Thyroid gland (tissue), 4 donors: Measurements from ENCODE around the gene WASF2. TPM values are rescaled to one million over a fixed set of nuclear protein-coding genes. Genes with fewer than 3 reads are reported as not detected.

ENCODE experiments used
- DNase-seq, 2 donors: peaks; one replicate each; pipeline ENCODE4 v3.0.0-alpha.2; 2019
- H3K27ac ChIP-seq, 3 donors: fragments of 200-600 bp; sonication (generic); 1 replicate in 2 of 3; 2 replicates in 1 of 3; pipeline ENCODE4 v1.5.1; 2016 to 2019; ENCODE audit warnings: mild to moderate bottlenecking in 1 of 3, moderate library complexity in 1 of 3
- H3K27me3 ChIP-seq: fragments of 200-600 bp; sonication (generic); one replicate; pipeline ENCODE4 v1.5.1; 2019
- H3K36me3 ChIP-seq, 2 donors: fragments of 200-600 bp; sonication (generic); one replicate each; pipeline ENCODE4 v1.5.1; 2016 to 2019
- H3K4me1 ChIP-seq, 2 donors: fragments of 200-600 bp; sonication (generic); one replicate each; pipeline ENCODE4 v1.5.1; 2017 to 2019
- H3K4me3 ChIP-seq, 3 donors: fragments of 200-600 bp; sonication (generic); replicated peaks in 1 of 3; 1 replicate in 2 of 3; 2 replicates in 1 of 3; pipeline ENCODE4 v1.5.1; 2016; ENCODE audit warnings: mild to moderate bottlenecking in 1 of 3
- H3K9me3 ChIP-seq: fragments of 200-600 bp; sonication (generic); one replicate; pipeline ENCODE4 v1.5.1; 2017
- POLR2A ChIP-seq, 2 donors: fragments of 450-650 bp; IDR thresholded peaks; one replicate each; pipeline ENCODE4 v1.6.1; 2017; ENCODE audit warnings: antibody characterized with exemption in 2 of 2, mild to moderate bottlenecking in 2 of 2, moderate library complexity in 1 of 2
- WGBS, 2 donors: methylation state at CpG; one replicate each; pipeline ENCODE4 v1.1.5; 2017; 5-methylcytosine and 5-hydroxymethylcytosine counted together
- intact Hi-C: fragments of 100-400 bp; cut with DNase I; formaldehyde crosslinking; loops from one replicate; pipeline ENCODE4 v1.15.1; 2023
- total RNA-seq, 4 donors: library from RNA; depleted of rRNA; stranded (reverse); fragments of >200 nt; gene quantifications; one replicate each; pipeline ENCODE4 v1.2.3, GENCODE V29; 2016
- TF ChIP-seq, protein P1 (sequence below), 6 experiments: fragments of 200-600 bp in 3 of 6; fragments of 450-650 bp in 3 of 6; sonication (generic) in 3 of 6; IDR thresholded peaks; one replicate each; pipeline ENCODE4 v1.5.1; 2016 to 2019; ENCODE audit warnings: antibody characterized with exemption in 6 of 6, mild to moderate bottlenecking in 2 of 6, inconsistent platforms in 1 of 6, moderate library complexity in 1 of 6

The WASF2 gene
- total RNA-seq, 4 donors from 2014 or later: 38.3 to 47.7 (median 46.7) TPM

DNA sequence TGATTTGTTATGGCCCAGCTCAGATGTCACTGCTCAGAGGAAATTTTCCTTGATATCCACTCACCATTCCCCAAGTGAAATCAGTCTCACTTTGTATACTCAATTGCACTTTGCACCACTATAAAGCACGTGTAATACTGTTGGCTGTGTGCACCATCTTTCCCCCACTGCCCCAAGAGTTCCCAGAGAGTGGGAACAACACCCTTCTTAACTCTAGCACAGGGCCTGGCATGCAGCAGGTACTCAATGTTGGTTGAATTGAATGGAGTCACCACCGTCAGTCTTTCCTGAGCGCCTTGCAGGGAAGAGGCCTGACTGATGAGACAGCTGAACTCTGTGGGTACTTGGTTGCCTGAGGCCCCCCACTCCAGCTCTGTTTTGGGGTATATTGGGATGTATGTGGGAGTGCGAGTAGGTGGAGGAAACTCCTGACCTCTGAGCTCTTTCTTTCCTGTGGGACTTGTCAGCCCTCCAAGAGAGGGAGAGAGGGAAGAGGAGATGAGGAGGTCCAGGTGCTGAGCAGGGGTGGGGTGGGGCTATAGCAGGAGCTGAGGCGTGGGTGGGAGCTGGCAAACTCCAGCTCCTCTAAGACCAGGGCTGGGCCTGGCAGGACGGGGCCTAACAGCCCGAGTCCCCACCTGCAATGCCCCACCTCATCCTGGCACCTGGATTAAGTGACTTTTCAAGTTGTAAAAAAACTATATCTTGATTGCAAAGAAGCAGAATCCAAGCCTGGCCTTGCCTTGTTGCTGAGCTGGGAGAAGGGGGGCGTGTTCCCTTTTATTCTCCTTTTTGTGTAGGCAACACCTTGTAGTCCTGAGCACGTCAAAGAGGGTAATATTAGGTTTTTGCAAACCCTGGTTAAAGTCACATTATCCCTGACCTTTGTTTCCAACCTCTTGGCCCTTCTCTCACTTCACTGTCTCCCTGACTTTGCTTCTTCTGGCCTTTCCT lies 19.4 kb upstream of the WASF2 start:
- 57 to 59% methylated on average over 9 of the region's 9 CpGs for WGBS, 2 donors
- no peak for TF ChIP-seq POLR2A (IDR thresholded peaks at IDR 0.05)
- TF ChIP-seq, protein P1, sequence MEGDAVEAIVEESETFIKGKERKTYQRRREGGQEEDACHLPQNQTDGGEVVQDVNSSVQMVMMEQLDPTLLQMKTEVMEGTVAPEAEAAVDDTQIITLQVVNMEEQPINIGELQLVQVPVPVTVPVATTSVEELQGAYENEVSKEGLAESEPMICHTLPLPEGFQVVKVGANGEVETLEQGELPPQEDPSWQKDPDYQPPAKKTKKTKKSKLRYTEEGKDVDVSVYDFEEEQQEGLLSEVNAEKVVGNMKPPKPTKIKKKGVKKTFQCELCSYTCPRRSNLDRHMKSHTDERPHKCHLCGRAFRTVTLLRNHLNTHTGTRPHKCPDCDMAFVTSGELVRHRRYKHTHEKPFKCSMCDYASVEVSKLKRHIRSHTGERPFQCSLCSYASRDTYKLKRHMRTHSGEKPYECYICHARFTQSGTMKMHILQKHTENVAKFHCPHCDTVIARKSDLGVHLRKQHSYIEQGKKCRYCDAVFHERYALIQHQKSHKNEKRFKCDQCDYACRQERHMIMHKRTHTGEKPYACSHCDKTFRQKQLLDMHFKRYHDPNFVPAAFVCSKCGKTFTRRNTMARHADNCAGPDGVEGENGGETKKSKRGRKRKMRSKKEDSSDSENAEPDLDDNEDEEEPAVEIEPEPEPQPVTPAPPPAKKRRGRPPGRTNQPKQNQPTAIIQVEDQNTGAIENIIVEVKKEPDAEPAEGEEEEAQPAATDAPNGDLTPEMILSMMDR (IDR thresholded peaks at IDR 0.05): no peak
- Histone ChIP-seq H3K4me1 (peaks cover 12 to 30% of the 10 kb centered on the region in 2 donors), H3K27me3 (no peaks in the 10 kb centered on the region), H3K9me3 (no peaks in the 10 kb centered on the region), H3K4me3 (no peak overlapping the region), H3K27ac (peak overlapping the region in 2 of 3 donors; percentile 9 to 19), H3K36me3 (no peaks in the 10 kb centered on the region)
- DNase-seq: peak; percentile 70 to 85
- intact Hi-C loops: no loop called here

DNA sequence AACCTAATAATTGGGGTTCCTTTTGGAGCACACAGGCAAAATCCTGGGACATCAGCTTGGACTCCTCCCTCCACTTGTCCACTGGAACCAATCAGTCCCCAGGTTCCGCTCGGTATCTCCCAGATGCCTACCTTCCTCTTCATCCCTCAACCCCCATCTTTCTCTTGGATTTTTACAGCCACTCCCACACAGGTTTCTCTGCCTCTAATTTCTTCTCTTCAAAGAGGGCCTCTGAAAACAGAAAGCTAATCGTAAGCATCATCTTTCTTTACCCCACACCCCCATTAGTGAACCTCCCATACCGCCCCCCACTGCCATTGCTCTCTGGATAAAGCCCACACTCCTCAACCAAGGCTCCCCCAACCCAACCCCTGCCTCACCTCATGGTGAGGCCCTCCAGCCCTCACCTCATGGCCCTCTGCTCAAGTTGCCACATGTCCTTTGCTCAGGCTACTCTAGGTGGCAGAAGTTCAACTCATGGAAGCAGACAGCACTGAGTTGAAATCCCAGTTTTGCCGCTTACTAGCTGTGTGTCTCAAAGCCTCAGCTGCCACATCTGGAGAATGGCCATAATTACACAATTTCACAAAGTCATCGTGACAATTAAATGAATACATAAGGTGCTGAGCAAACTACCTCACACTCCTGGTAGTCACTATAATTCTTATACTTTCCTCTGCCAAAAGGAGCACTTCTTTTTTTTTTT lies 18.1 kb upstream of the WASF2 start:
- no peak for DNase-seq
- Histone ChIP-seq H3K27me3 (no peaks in the 10 kb centered on the region), H3K4me3 (no peak overlapping the region), H3K9me3 (no peaks in the 10 kb centered on the region), H3K36me3 (no peaks in the 10 kb centered on the region), H3K27ac (no peak overlapping the region), H3K4me1 (peaks cover 23 to 31% of the 10 kb centered on the region in 2 donors)
- 93 to 94% methylated on average over 6 of the region's 6 CpGs for WGBS, 2 donors
- TF ChIP-seq, protein P1 (IDR thresholded peaks at IDR 0.05): no peak
- no peak for TF ChIP-seq POLR2A (IDR thresholded peaks at IDR 0.05)
- intact Hi-C loops: no loop called here

DNA sequence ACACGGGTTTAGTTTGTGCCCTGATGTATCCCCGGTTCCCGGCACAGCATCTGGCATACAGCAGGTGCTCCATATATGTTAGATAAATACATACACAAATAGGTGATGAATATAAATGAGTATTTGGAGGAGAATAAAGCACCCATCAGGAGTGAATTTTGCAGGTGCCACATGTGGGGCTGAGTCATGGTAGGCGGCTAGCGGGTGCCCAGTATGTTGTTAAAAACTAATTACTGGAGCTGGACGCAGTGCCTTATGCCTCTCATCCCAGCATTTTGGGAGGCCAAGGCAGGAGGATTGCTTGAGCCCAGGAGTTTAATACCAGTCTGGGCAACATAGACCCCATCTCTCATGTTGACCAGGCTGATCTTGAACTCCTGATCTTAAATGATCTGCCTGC lies 16.7 kb upstream of the WASF2 start:
- DNase-seq: no peak
- H3K4me3 ChIP-seq: no peak overlapping the region
- H3K9me3 ChIP-seq: no peaks in the 10 kb centered on the region
- 94 to 96% methylated on average over 6 of the region's 6 CpGs for WGBS, 2 donors
- TF ChIP-seq, protein P1 (IDR thresholded peaks at IDR 0.05): no peak
- no peak for TF ChIP-seq POLR2A (IDR thresholded peaks at IDR 0.05)
- intact Hi-C loops: no loop called here
- H3K27me3 ChIP-seq: no peaks in the 10 kb centered on the region
- H3K36me3 ChIP-seq: no peaks in the 10 kb centered on the region
- peaks cover 23 to 31% of the 10 kb centered on the region in 2 donors for H3K4me1 ChIP-seq
- no peak overlapping the region for H3K27ac ChIP-seq

DNA sequence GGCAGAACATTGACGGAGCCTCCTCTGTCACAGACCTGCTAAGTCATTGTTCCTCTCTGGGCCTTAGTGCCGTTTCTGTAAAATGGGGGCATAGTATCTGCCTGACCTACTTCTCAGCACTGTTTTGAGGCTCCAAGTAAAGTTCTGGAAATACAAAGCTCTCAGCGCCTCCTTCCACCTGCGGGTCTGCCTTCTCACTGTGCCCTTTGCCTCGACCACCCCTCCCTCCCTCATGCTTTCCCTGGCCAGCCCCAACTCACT lies 15.4 kb upstream of the WASF2 start:
- Histone ChIP-seq H3K36me3 (no peaks in the 10 kb centered on the region), H3K4me1 (peaks cover 23 to 31% of the 10 kb centered on the region in 2 donors), H3K9me3 (no peaks in the 10 kb centered on the region), H3K27ac (peak overlapping the region; percentile 93 to 95 (median 93)), H3K27me3 (no peaks in the 10 kb centered on the region), H3K4me3 (no peak overlapping the region)
- WGBS, 2 donors: 58 to 78% methylated on average over 3 to 5 of the region's 5 CpGs
- no peak for TF ChIP-seq POLR2A (IDR thresholded peaks at IDR 0.05)
- TF ChIP-seq, protein P1 (IDR thresholded peaks at IDR 0.05): no peak
- DNase-seq: no peak
- intact Hi-C loops: no loop called here
